Thyroid gland (tissue), 4 donors: ENCODE results near the gene POC1A.

Experiments used
- POLR2A ChIP-seq, 2 donors: fragments of 450-650 bp; IDR thresholded peaks; one replicate each; pipeline ENCODE4 v1.6.1; 2017; ENCODE audit warnings: antibody characterized with exemption in 2 of 2, mild to moderate bottlenecking in 2 of 2, moderate library complexity in 1 of 2
- TF ChIP-seq, protein P1 (sequence below), 6 experiments: fragments of 200-600 bp in 3 of 6; fragments of 450-650 bp in 3 of 6; sonication (generic) in 3 of 6; IDR thresholded peaks; one replicate each; pipeline ENCODE4 v1.5.1; 2016 to 2019; ENCODE audit warnings: antibody characterized with exemption in 6 of 6, mild to moderate bottlenecking in 2 of 6, inconsistent platforms in 1 of 6, moderate library complexity in 1 of 6

DNA sequence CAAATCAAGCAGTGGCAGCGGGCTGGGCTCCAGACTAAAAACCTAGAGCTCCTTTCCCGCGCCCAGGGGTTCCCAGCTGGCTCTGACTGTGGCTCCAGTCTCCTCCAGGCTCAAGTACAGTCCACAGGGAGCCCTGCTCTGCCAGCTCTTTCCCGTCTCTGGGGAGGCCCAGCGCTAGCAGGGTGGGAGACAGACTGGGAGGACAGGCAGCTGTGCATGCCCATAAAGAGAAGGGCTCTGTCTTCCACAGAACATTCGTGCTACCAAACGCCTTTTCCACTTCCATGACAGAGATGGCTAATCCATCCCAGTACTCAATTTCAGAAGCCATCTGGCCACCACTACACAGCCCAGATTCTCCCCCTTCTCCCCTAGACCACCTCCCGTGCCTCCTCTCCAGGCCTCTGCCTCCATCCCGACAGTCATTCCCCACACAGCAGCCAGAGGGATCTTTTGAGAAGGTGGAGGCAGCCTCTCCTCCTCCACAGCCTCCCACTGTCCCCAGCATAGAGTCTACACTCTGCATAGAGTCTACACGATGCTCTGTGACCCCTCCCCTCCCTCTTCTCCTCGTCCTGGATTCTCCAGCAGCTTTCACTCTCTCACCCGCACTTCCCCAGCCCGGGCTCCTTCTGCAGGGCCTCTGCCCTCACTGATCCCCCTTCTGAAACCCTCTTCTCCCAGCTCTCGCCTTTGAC is 91.0 kb downstream of the POC1A start:
- TF ChIP-seq, protein P1, sequence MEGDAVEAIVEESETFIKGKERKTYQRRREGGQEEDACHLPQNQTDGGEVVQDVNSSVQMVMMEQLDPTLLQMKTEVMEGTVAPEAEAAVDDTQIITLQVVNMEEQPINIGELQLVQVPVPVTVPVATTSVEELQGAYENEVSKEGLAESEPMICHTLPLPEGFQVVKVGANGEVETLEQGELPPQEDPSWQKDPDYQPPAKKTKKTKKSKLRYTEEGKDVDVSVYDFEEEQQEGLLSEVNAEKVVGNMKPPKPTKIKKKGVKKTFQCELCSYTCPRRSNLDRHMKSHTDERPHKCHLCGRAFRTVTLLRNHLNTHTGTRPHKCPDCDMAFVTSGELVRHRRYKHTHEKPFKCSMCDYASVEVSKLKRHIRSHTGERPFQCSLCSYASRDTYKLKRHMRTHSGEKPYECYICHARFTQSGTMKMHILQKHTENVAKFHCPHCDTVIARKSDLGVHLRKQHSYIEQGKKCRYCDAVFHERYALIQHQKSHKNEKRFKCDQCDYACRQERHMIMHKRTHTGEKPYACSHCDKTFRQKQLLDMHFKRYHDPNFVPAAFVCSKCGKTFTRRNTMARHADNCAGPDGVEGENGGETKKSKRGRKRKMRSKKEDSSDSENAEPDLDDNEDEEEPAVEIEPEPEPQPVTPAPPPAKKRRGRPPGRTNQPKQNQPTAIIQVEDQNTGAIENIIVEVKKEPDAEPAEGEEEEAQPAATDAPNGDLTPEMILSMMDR (IDR thresholded peaks at IDR 0.05): no peak
- no peak for TF ChIP-seq POLR2A (IDR thresholded peaks at IDR 0.05)
